DND-41 (cell line): ENCODE measurements around the gene KLC1.

Experiments used
- ATAC-seq: fragments of 200-7000 bp; cut with Tn5 transposase; 3 replicates; pipeline ENCODE4 v1.9.1; 2021; ENCODE audit warnings: low read depth; ENCODE audit not compliant: insufficient read depth
- DNase-seq: peaks from one replicate; pipeline ENCODE4 v3.0.0-alpha.2; 2020
- H2AFZ ChIP-seq: 2 replicates; pipeline ENCODE4 v1.6.0; 2012; ENCODE audit warnings: low read depth, low read length
- H3K27ac ChIP-seq: 2 replicates; pipeline ENCODE4 v1.5.1; 2012; ENCODE audit warnings: low read length, inconsistent platforms
- H3K27me3 ChIP-seq: fragments of 200-600 bp; sonication (generic); 2 replicates; pipeline ENCODE4 v1.6.0; 2012; ENCODE audit warnings: low read length, mild to moderate bottlenecking, inconsistent platforms; ENCODE audit not compliant: insufficient read depth, poor library complexity
- H3K36me3 ChIP-seq: 2 replicates; pipeline ENCODE4 v1.5.1; 2012; ENCODE audit warnings: low read length, inconsistent platforms; ENCODE audit not compliant: insufficient read depth
- H3K4me1 ChIP-seq: 2 replicates; pipeline ENCODE4 v1.5.1; 2012; ENCODE audit warnings: mild to moderate bottlenecking, low read length; ENCODE audit not compliant: insufficient read depth
- H3K4me2 ChIP-seq: 2 replicates; pipeline ENCODE4 v1.6.0; 2012; ENCODE audit warnings: mild to moderate bottlenecking, moderate library complexity, low read length, inconsistent platforms; ENCODE audit not compliant: insufficient read depth
- H3K4me3 ChIP-seq, 2 experiments: fragments of 200-600 bp in 1 of 2; shearing (Covaris generic) in 1 of 2; 2 replicates each; pipeline ENCODE4 v1.5.1; 2012 to 2016; ENCODE audit warnings: inconsistent platforms in 2 of 2, low read length in 2 of 2, mild to moderate bottlenecking in 2 of 2, low read depth in 1 of 2, moderate library complexity in 1 of 2
- H3K79me2 ChIP-seq: 2 replicates; pipeline ENCODE4 v1.6.0; 2012; ENCODE audit warnings: low read length, inconsistent platforms; ENCODE audit not compliant: insufficient read depth
- H3K9ac ChIP-seq: 2 replicates; pipeline ENCODE4 v1.6.0; 2012; ENCODE audit warnings: low read depth, mild to moderate bottlenecking, inconsistent platforms, low read length, moderate library complexity
- H3K9me3 ChIP-seq: 2 replicates; pipeline ENCODE4 v1.5.1; 2012; ENCODE audit warnings: low read length, moderate library complexity, mild to moderate bottlenecking, inconsistent platforms; ENCODE audit not compliant: insufficient read depth, severe bottlenecking
- H4K20me1 ChIP-seq: 2 replicates; pipeline ENCODE4 v1.6.0; 2012; ENCODE audit warnings: low read length; ENCODE audit not compliant: insufficient read depth
- EZH2 ChIP-seq: IDR thresholded peaks from 3 replicates; pipeline ENCODE4 v1.6.1; 2012; ENCODE audit warnings: borderline replicate concordance, low read depth, mild to moderate bottlenecking, moderate library complexity, low read length, inconsistent platforms; ENCODE audit not compliant: severe bottlenecking
- TF ChIP-seq, protein P1 (sequence below): IDR thresholded peaks from 2 replicates; pipeline ENCODE4 v1.5.1; 2012; ENCODE audit warnings: borderline replicate concordance, low read length, moderate library complexity, mild to moderate bottlenecking; ENCODE audit not compliant: poor library complexity, severe bottlenecking; ENCODE audit errors: extremely low read depth

KLC1 gene

DNA sequence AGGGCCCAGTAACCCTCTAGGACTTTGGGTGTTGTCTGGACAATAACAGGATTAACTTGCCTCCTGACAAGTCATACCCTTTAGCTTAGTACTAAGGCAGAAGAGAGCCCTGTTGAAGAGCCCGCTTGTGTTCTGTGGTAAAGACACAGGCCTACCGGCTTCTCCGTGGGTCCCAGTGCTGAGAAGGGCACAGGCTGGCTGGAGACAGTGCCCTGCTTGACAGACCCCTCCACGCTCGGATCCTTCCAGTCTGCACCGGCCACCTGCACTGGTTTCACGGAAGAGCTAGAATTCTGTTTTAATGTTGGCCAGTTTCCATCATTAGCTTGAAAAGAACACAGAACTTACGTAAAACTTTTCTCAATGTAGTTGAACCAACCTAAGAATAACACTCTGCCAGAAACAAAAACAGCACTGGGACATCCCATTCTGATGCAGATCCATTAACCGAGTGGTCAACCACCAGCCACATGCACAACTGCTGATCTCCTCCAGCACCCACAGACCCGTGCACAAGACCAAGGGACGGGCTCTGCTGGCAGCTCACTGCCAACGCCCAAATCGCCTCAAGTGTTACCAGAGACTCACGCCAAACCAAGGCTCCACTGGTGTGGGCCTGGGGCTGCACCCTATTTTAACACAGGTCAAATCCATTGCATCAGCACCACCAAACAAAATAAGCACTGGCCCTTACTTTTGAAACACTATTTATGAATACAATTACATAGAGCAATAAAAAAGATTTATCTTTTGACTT lies 113.7 kb downstream of the KLC1 start:
- no peak overlapping the region for H3K27ac ChIP-seq
- DNase-seq: no peak
- TF ChIP-seq, protein P1, sequence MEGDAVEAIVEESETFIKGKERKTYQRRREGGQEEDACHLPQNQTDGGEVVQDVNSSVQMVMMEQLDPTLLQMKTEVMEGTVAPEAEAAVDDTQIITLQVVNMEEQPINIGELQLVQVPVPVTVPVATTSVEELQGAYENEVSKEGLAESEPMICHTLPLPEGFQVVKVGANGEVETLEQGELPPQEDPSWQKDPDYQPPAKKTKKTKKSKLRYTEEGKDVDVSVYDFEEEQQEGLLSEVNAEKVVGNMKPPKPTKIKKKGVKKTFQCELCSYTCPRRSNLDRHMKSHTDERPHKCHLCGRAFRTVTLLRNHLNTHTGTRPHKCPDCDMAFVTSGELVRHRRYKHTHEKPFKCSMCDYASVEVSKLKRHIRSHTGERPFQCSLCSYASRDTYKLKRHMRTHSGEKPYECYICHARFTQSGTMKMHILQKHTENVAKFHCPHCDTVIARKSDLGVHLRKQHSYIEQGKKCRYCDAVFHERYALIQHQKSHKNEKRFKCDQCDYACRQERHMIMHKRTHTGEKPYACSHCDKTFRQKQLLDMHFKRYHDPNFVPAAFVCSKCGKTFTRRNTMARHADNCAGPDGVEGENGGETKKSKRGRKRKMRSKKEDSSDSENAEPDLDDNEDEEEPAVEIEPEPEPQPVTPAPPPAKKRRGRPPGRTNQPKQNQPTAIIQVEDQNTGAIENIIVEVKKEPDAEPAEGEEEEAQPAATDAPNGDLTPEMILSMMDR: no peak
- no peak for TF ChIP-seq EZH2
- H3K36me3 ChIP-seq: no peaks in the 10 kb centered on the region
- H4K20me1 ChIP-seq: no peaks in the 10 kb centered on the region
- ATAC-seq: no peak
- no peaks in the 10 kb centered on the region for H3K9me3 ChIP-seq
- no peak overlapping the region for H3K9ac ChIP-seq
- H3K79me2 ChIP-seq: no peaks in the 10 kb centered on the region
- H3K27me3 ChIP-seq: no peaks in the 10 kb centered on the region
- H3K4me3 ChIP-seq: no peak overlapping the region
- H3K4me1 ChIP-seq: peaks cover 9% of the 10 kb centered on the region
- H3K4me2 ChIP-seq: no peak overlapping the region
- H2AFZ ChIP-seq: no peak overlapping the region

DNA sequence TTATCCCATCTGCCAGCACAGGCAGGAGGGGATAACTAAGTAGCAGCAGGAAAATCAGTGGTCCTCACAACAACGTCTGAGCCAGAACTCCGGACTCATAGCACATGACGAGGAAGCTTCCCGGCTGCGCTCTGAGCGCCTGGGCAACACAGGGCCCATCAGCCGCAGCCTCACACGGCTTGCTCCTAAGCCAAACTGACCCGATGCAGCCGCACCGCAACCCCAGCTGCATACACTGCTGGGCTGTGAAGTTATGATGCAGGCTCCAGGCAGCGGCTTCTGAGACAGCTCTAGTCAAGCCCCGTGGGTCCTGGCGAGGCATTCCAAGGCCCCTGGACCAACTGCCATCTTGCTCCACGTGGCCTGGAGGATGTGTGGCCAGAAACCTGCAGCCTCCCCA lies 114.7 kb downstream of the KLC1 start:
- Histone ChIP-seq H4K20me1 (no peaks in the 10 kb centered on the region), H3K9ac (no peak overlapping the region), H3K4me2 (no peak overlapping the region), H3K36me3 (no peaks in the 10 kb centered on the region), H2AFZ (no peak overlapping the region), H3K4me1 (peaks cover 19% of the 10 kb centered on the region), H3K4me3 (no peak overlapping the region), H3K9me3 (no peaks in the 10 kb centered on the region), H3K27ac (no peak overlapping the region), H3K27me3 (no peaks in the 10 kb centered on the region), H3K79me2 (no peaks in the 10 kb centered on the region)
- no peak for TF ChIP-seq EZH2
- TF ChIP-seq, protein P1: no peak
- DNase-seq: no peak
- ATAC-seq: no peak

DNA sequence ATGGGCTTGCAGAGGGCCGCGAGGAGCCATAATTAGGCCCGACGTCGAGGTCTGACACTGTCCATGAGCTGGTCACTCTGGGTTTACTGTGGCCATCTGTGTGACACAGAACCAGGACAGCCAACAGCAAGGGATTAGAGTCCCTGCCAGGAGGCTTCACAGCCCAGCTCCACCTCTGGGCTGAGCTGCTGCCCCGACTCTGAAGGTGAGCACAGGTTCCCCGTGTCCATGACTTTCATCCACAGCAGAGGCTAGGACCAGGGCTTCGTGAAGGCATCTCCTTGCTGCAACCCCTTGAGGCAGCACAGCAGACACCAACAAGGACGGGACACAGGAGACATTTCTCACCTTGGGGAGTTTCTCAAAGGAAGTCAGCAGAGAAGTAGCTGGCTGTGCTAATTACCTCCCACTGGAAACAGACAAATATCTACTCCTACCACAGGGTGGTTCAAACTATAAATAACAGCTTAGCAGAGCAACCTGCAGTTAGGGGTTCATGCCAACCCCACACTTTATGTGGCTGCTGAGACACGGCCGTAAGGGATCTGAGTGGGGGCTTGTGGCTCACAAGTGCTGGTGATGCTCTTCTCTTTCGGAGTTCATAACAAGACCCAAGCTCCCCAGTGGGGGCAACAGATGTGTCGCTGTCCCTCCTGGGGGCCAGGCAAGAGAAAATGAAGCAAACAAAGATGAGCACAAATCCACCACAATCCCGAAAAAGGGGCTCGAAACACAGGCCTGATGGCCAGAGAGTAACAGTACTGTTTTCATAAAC lies 115.8 kb downstream of the KLC1 start:
- no peak overlapping the region for H3K27ac ChIP-seq
- H4K20me1 ChIP-seq: no peaks in the 10 kb centered on the region
- no peak for ATAC-seq
- peaks cover 27% of the 10 kb centered on the region for H3K4me1 ChIP-seq
- TF ChIP-seq, protein P1: no peak
- no peak for TF ChIP-seq EZH2
- H3K4me2 ChIP-seq: no peak overlapping the region
- no peaks in the 10 kb centered on the region for H3K9me3 ChIP-seq
- no peak overlapping the region for H3K9ac ChIP-seq
- DNase-seq: no peak
- no peaks in the 10 kb centered on the region for H3K36me3 ChIP-seq
- no peaks in the 10 kb centered on the region for H3K27me3 ChIP-seq
- H2AFZ ChIP-seq: no peak overlapping the region
- no peak overlapping the region for H3K4me3 ChIP-seq
- H3K79me2 ChIP-seq: no peaks in the 10 kb centered on the region
